Activated naive CD8-positive, alpha-beta T cell treated with anti-CD3 and anti-CD28 coated beads for 36 hours (primary cell): ENCODE measurements around the gene SLC24A4. TPM values are rescaled to one million over a fixed set of nuclear protein-coding genes. Genes with fewer than 3 reads are reported as not detected.

Experiments used
- DNase-seq: peaks from one replicate; pipeline ENCODE4 v3.0.0; 2021
- H3K27ac Mint-ChIP-seq: one replicate; pipeline ENCODE4 v1.8.0; 2022; ENCODE audit warnings: mild to moderate bottlenecking, moderate library complexity, mixed read lengths
- H3K27me3 Mint-ChIP-seq: one replicate; pipeline ENCODE4 v1.8.0; 2022; ENCODE audit warnings: mild to moderate bottlenecking, mixed read lengths
- H3K36me3 Mint-ChIP-seq: one replicate; pipeline ENCODE4 v1.8.0; 2021; ENCODE audit warnings: mild to moderate bottlenecking, mixed read lengths
- H3K4me1 Mint-ChIP-seq: one replicate; pipeline ENCODE4 v1.8.0; 2021; ENCODE audit warnings: mixed read lengths
- H3K4me3 Mint-ChIP-seq: one replicate; pipeline ENCODE4 v1.8.0; 2022; ENCODE audit warnings: mild to moderate bottlenecking, moderate library complexity, mixed read lengths
- H3K9me3 Mint-ChIP-seq: one replicate; pipeline ENCODE4 v1.8.0; 2022; ENCODE audit warnings: mixed read lengths
- total RNA-seq, 2 experiments: library from RNA; stranded (reverse); gene quantifications; one replicate each; pipeline ENCODE4 v1.2.3, GENCODE V29; 2021

SLC24A4 gene, protein sequence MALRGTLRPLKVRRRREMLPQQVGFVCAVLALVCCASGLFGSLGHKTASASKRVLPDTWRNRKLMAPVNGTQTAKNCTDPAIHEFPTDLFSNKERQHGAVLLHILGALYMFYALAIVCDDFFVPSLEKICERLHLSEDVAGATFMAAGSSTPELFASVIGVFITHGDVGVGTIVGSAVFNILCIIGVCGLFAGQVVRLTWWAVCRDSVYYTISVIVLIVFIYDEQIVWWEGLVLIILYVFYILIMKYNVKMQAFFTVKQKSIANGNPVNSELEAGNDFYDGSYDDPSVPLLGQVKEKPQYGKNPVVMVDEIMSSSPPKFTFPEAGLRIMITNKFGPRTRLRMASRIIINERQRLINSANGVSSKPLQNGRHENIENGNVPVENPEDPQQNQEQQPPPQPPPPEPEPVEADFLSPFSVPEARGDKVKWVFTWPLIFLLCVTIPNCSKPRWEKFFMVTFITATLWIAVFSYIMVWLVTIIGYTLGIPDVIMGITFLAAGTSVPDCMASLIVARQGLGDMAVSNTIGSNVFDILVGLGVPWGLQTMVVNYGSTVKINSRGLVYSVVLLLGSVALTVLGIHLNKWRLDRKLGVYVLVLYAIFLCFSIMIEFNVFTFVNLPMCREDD
- total RNA-seq = under 1 TPM; 0.06 to 0.08 TPM

DNA sequence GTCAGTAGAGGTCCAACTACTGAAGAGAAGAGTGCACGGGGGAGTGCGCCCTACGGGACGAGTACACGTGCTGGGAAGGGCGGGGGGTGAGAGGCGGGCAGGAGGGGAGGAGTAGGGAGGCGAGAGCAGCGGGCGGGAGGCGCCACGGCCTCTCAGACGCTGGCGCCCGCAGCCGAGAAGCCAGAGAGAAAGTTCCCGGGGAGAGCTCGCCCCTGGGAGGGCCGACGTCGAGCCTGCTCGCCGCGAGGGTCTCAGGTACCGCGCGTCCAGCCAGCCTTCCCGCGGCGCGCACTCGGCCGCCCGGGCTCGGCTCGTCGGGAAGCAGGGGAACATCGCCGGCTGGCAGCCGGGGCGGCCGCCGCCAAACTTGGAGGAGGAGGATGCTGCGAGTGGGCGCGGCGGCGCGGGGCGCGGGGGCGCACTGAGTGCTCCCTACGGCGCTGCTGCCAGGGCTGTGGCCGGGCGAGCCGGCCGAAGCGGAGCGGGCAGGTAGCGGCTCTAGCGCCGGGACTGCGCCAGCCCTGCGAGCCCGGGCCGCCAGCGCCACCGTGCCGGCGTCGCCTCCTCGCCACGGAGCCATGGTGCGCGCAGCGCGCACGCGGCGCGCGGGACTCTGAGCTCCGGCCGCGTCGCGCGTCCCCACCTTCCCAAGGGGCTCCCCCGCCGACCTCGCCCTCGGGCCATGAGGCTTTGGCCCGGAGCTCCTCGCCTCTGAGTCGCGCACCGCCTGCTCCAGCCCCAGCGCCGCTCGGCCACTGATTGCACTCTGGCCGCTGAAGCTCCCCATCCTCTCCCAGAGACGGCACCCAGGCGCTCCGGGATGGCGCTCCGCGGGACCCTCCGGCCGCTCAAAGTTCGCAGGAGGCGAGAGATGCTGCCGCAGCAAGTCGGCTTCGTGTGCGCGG, at the start of gene SLC24A4:
Gene SLC24A4, plus strand, starts transcription at position 155 of the 905 bp plus-strand sequence. Its CDS starts 666 bp downstream, at position 821.
- peak within 1 kb of the TSS; percentile 63 for H3K4me3 Mint-ChIP-seq
- H3K27ac Mint-ChIP-seq = no peak within 1 kb of the TSS
- H3K36me3 Mint-ChIP-seq = no peaks in the 10 kb centered on the region
- peaks cover 4% of the 10 kb centered on the region for H3K4me1 Mint-ChIP-seq
- H3K9me3 Mint-ChIP-seq = no peaks in the 10 kb centered on the region
- DNase-seq = peak; percentile 40
- peaks cover 85% of the 10 kb centered on the region for H3K27me3 Mint-ChIP-seq

DNA sequence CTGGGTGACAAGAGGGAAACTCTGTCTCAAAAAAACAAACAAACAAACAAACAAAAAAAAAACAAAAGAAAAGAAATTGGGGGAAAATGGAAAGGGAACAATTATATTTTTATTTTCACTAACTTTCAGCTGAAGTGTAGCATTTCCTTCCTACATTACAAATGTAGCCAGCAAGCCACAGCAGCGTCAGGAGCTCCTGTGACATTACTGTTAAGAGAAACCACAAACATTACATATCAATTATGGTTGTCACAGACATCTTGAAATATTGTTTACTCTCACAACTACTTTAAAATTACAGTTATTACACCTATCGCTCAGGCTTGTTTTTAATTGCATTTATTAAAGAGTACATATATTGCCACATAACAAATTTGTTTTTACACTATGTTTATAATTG, 49.8 kb upstream of the SLC24A4 start:
- no peak for DNase-seq
- H3K4me1 Mint-ChIP-seq = no peaks in the 10 kb centered on the region
- no peak overlapping the region for H3K4me3 Mint-ChIP-seq
- no peaks in the 10 kb centered on the region for H3K36me3 Mint-ChIP-seq
- H3K27ac Mint-ChIP-seq = no peak overlapping the region
- H3K9me3 Mint-ChIP-seq = no peaks in the 10 kb centered on the region
- peaks cover 3% of the 10 kb centered on the region for H3K27me3 Mint-ChIP-seq

DNA sequence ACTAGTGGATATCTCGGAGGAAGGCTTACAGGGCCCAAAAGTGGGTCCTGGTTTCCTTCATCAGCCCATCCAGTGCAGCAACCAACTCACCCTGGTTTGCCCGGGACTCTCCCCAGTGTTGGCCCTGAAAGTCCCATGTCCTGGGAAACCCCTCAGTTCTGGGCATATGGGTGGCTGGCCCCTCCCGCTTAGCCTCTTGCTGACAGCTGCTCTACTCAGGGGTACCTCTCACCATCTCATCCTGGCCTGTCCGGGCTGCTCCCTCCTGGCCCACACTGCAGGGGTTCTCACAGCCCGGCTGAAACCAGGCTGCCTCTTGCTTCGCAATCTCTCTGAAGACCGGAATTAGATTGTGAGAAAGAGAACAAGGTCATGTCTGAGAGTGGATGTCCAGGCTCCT, 48.9 kb upstream of the SLC24A4 start:
- H3K27me3 Mint-ChIP-seq = peaks cover 3% of the 10 kb centered on the region

DNA sequence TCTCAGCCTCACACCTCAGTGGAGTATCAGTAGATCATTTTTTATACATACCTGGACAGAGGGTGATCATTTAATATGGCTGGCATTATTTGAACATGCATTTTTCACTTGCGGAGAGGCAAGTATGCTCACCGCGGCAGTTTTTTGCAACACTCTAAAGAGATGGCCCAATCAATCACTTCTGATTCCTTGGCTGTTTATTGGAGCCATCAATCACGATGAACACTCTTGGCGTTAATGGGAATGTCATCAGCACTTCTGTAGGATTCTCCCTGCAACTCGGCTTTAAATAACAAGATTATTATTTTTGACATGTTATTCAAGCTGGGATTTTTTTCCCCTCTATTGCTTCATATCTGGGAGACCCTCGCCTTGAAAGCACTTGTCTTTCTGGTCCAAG, 46.9 kb upstream of the SLC24A4 start:
- DNase-seq = no peak
- Mint-ChIP-seq H3K36me3 (no peaks in the 10 kb centered on the region), H3K4me3 (no peak overlapping the region), H3K9me3 (no peaks in the 10 kb centered on the region), H3K27me3 (no peaks in the 10 kb centered on the region), H3K4me1 (peaks cover 15% of the 10 kb centered on the region), H3K27ac (no peak overlapping the region)

More for the DNA sequence above, 48.9 kb upstream of the SLC24A4 start:
- H3K4me1 Mint-ChIP-seq = no peaks in the 10 kb centered on the region
- H3K9me3 Mint-ChIP-seq = no peaks in the 10 kb centered on the region
- no peak for DNase-seq
- H3K36me3 Mint-ChIP-seq = no peaks in the 10 kb centered on the region
- H3K4me3 Mint-ChIP-seq = no peak overlapping the region
- H3K27ac Mint-ChIP-seq = no peak overlapping the region

DNA sequence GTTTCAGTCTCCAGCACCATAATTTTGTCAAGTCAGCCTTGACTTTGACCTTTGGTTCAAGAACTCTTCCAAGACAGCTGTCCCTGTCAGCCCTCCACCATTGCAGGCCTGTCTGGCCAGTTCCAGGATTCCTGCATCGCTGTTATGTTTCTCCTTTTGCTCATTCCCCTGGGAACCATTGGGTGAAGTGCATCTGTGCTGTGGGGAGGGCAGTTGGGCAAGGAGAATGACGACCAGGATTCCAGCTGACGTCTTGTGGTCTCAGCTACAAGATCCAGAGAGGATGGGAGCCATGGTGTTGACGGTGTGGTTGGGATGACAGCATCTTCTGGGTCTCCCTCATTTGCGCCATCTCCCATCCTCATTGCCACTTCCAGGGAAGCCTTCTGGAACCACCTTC, 45.9 kb upstream of the SLC24A4 start:
- H3K9me3 Mint-ChIP-seq = no peaks in the 10 kb centered on the region
- no peak overlapping the region for H3K4me3 Mint-ChIP-seq
- H3K36me3 Mint-ChIP-seq = peaks cover 2% of the 10 kb centered on the region
- H3K4me1 Mint-ChIP-seq = peaks cover 22% of the 10 kb centered on the region
- no peak for DNase-seq
- H3K27me3 Mint-ChIP-seq = no peaks in the 10 kb centered on the region
- H3K27ac Mint-ChIP-seq = no peak overlapping the region

DNA sequence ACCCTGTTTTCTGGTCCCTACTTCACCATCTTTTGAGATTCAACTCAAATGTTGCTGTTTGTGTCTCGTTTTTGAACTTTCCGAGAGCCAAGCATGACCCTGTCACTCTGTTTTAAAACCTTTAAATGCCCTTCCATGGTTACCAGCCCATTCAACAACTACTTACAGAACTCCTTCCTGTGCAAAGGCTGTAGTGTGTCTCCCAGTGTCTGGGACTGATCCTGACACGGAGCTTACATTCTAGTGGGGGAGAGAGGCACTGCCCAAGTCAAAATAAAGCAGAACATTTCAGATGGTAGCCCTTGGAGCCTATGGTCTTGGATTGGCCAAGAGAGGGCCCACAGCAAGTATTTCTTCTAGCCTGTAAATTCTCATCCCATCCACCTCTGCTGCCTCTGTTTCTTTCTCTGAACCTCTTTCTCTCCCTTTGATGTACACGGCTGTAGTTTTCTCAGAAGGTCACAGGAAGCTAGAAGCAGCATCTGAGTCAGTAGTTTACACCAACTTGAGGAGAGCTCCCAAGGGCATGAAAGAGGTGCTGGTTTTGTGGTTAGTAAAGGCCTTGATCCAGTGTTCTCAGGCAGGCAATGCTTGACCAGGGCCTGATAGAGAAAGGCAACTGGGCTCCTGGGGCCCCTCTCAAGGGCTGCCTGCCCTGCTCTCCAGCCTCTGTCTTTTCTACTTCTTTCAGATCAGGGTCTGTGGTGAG, 42.3 kb upstream of the SLC24A4 start:
- H3K27ac Mint-ChIP-seq = peak overlapping the region; percentile 23
- peaks cover 22% of the 10 kb centered on the region for H3K4me1 Mint-ChIP-seq
- H3K4me3 Mint-ChIP-seq = no peak overlapping the region
- H3K36me3 Mint-ChIP-seq = peaks cover 2% of the 10 kb centered on the region
- peak; percentile 12 for DNase-seq
- no peaks in the 10 kb centered on the region for H3K9me3 Mint-ChIP-seq
- H3K27me3 Mint-ChIP-seq = no peaks in the 10 kb centered on the region

DNA sequence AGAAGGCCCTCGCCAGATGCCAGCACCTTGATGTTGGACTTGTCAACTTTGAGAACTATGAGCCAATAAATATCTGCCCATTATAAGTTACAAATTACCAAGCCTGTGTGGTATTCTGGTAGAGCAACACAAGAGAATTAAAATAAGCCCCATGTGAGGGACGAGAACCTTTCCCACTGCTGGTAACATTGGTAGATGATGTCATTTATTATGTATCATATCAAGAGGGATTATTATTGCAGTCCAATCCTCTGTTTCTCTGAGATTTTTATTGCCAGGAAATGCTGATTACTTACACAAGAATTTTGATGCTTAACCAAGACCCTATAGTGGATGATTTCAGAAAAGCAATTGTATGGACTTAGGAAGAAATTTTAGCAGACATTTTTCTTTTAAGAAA, 40.3 kb upstream of the SLC24A4 start:
- H3K9me3 Mint-ChIP-seq = no peaks in the 10 kb centered on the region
- no peaks in the 10 kb centered on the region for H3K27me3 Mint-ChIP-seq
- H3K4me1 Mint-ChIP-seq = peaks cover 22% of the 10 kb centered on the region
- no peak overlapping the region for H3K27ac Mint-ChIP-seq
- no peak overlapping the region for H3K4me3 Mint-ChIP-seq
- peaks cover 2% of the 10 kb centered on the region for H3K36me3 Mint-ChIP-seq
- DNase-seq = no peak

DNA sequence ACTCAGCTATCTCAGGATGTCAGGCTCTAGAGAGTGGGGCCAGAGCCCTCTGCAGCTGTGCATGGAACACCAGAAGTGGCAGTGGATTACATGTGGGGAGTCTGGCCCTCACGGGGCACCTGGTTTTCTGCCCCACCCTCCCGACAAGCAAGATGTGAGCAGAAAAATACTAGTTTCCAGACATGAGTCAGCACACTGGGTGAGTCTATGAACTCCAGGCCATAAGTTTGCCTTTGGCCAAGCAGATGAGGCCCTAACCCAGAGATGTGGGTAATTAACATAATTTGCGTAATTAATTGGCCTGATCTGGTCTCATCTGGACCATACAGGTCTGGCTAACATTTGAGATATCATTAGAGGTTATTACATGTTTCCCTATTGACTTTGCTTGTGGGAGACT, 37.7 kb upstream of the SLC24A4 start:
- Mint-ChIP-seq H3K9me3 (no peaks in the 10 kb centered on the region), H3K4me3 (no peak overlapping the region), H3K4me1 (peaks cover 14% of the 10 kb centered on the region), H3K27ac (no peak overlapping the region), H3K36me3 (peaks cover 2% of the 10 kb centered on the region), H3K27me3 (peaks cover 8% of the 10 kb centered on the region)
- DNase-seq = no peak

DNA sequence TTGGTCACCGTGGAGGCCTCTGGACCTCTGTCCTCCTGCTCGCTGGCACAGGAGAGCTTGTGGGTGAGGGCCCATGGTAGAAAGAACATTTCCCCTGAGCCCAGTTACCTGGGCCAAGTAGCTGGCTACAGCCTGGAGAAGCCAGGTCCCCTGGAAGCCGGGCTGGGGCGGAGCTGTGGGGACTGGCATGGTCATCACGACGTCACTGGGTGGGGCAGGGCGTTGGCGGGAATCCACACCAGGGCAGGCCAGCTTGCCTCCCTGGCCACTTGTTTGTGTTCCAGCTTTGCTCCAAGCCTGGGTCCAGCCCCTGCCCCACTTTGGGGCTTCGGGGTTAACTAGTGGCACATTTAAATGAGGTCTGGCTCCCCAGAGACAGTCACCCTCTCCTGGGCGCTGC, 35.0 kb upstream of the SLC24A4 start:
- H3K4me3 Mint-ChIP-seq = no peak overlapping the region
- no peaks in the 10 kb centered on the region for H3K36me3 Mint-ChIP-seq
- H3K27ac Mint-ChIP-seq = no peak overlapping the region
- DNase-seq = no peak
- H3K9me3 Mint-ChIP-seq = no peaks in the 10 kb centered on the region
- peaks cover 8% of the 10 kb centered on the region for H3K27me3 Mint-ChIP-seq
- H3K4me1 Mint-ChIP-seq = no peaks in the 10 kb centered on the region

DNA sequence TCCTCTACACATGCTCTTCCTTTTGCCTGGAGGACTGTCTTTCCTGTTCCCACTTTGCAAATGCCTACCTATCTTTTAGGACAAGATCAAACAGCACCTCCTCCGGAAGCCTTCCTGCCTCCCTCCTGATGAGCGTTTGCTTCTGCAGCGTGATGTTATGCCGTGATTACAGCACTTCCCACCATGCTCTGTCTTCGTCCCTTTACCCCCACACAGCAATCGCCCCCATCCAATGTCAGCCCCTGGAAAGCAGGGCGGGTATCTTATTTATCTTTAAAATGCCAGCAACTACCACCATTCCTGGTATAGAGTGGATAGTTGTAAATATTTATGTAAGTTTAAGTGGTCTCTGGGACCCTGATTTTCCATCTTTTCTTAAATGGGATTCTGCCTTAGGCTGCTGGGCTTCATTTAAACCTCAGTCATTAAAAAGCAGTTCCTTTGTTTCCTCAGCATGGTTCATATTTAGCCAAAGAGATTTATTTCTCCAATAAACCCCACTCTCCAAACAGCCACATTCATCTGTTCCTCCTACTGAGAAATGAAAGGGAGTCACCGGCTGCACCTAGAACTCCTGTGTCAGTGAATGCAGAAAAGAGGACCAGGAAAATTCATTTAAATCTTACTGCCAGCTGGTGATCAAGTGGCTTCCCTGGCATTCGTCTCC, 33.8 kb upstream of the SLC24A4 start:
- DNase-seq = no peak
- no peaks in the 10 kb centered on the region for H3K4me1 Mint-ChIP-seq
- H3K27me3 Mint-ChIP-seq = peaks cover 8% of the 10 kb centered on the region
- no peaks in the 10 kb centered on the region for H3K9me3 Mint-ChIP-seq
- no peaks in the 10 kb centered on the region for H3K36me3 Mint-ChIP-seq
- H3K4me3 Mint-ChIP-seq = no peak overlapping the region
- H3K27ac Mint-ChIP-seq = no peak overlapping the region

DNA sequence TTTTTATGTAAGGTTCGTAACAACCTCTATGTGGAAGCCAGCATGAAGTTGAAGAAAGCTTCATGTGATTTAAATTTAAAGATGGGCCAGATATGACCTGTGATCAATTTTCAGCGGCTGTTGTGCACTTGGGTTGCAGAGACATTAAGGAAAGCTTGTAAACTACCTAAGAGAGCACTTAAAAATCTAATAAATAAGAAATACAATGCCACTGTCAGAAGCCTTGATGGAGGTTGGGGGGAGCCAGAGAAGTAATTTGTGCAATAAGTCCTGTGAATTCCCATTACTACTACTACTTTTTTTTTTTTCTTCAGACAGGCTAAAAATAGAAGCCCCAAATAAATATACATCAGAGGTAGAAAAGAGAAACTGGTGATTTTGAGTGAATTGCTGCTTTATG, 30.3 kb upstream of the SLC24A4 start:
- Mint-ChIP-seq H3K36me3 (no peaks in the 10 kb centered on the region), H3K4me1 (no peaks in the 10 kb centered on the region), H3K4me3 (no peak overlapping the region), H3K27me3 (peaks cover 12% of the 10 kb centered on the region), H3K27ac (no peak overlapping the region), H3K9me3 (no peaks in the 10 kb centered on the region)
- DNase-seq = no peak

DNA sequence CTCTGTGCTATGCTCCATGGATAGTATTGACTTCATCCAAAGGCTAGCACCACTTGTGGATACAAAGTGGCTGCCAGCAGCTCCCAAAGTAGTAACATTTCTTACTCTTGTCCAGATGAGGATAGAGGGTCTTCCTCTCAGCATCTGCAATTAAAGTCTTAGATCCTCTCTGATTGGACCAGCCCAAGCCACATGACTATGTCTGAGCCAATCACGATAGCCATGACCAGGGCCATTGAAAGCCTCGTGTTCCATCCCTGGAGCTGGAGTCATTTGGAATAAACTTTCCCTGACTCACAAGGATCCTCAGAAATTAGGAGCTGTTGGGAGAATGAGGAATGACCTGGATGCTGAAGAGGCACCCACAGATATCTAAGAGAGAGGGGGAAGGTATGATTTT, 28.5 kb upstream of the SLC24A4 start:
- H3K27ac Mint-ChIP-seq = no peak overlapping the region
- peaks cover 3% of the 10 kb centered on the region for H3K27me3 Mint-ChIP-seq
- no peaks in the 10 kb centered on the region for H3K4me1 Mint-ChIP-seq
- H3K36me3 Mint-ChIP-seq = no peaks in the 10 kb centered on the region
- no peaks in the 10 kb centered on the region for H3K9me3 Mint-ChIP-seq
- H3K4me3 Mint-ChIP-seq = no peak overlapping the region
- DNase-seq = no peak

DNA sequence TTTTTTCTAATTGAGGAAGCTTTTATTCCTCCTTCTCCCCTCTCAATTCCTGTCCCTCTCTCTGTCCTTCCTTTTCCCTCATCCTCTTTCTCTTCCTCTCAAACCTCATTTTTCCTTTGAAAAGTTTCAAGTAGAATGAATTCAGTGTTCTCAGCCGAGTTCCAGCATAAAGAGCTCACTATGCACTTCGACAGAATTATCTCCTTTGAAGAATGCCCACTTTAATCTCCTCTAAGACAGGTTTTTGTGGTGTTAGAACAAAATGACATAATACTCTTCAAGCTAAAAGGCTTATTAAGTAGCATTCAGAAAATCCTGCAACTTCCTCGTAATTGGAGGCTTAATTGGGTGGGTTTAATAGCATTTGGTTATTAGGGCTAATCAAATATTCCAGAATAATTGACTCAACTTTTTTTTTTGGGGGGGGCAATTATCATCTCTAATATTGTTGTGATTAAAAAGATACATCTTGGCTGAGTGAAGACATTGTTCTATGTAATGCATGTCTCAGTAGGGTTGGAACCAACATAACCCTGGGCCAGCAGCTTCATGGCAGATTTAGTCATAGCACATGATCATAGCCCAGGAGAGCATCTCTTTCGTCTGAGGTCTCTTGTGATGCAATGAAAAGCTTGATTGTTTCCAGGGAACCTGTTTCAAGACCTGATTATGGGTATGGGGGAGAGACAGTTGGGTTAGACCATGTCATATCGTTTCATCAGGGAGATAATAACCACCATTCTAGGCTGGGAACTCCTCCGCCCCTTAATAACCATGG, 25.0 kb upstream of the SLC24A4 start:
- no peak overlapping the region for H3K4me3 Mint-ChIP-seq
- DNase-seq = no peak

DNA sequence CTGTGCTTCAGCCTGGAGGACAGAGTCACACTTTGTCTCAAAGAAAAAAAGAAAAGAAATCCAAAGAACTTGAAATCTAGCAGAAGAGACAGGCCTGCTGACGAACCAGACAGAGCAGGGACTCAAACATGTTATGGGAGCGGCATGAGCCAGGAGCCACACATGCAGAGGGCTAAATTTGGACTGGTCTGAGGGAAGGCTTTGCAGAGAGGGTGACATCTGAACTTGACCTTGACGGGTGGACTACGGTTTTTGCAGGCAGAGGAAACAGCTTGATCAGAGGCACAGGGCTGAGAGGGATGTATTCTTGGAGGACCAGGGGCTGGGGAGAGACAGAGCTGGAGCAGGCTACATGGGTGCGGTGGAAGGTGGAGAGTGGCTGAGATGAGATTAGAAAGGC, 20.5 kb upstream of the SLC24A4 start:
- Mint-ChIP-seq H3K36me3 (no peaks in the 10 kb centered on the region), H3K27ac (no peak overlapping the region), H3K27me3 (peaks cover 4% of the 10 kb centered on the region), H3K4me1 (no peaks in the 10 kb centered on the region), H3K4me3 (no peak overlapping the region), H3K9me3 (no peaks in the 10 kb centered on the region)
- DNase-seq = no peak

More for the DNA sequence above, 25.0 kb upstream of the SLC24A4 start:
- H3K9me3 Mint-ChIP-seq = no peaks in the 10 kb centered on the region
- H3K36me3 Mint-ChIP-seq = no peaks in the 10 kb centered on the region
- H3K27ac Mint-ChIP-seq = no peak overlapping the region
- H3K4me1 Mint-ChIP-seq = no peaks in the 10 kb centered on the region
- H3K27me3 Mint-ChIP-seq = peaks cover 8% of the 10 kb centered on the region
